Testis (tissue), 2 donors: Measurements from ENCODE around the gene SMARCD2.

Source experiments
- POLR2A ChIP-seq: fragments of 450-650 bp; IDR thresholded peaks from one replicate; pipeline ENCODE4 v1.6.1; 2017; ENCODE audit warnings: antibody characterized with exemption, mild to moderate bottlenecking, moderate library complexity
- TF ChIP-seq, protein P1 (sequence below), 3 experiments: fragments of 450-650 bp in 2 of 3; fragments of 200-600 bp in 1 of 3; sonication (generic) in 1 of 3; IDR thresholded peaks; one replicate each; pipeline ENCODE4 v1.5.1; 2016 to 2019; ENCODE audit warnings: antibody characterized with exemption in 3 of 3, mild to moderate bottlenecking in 2 of 3, moderate library complexity in 1 of 3

DNA sequence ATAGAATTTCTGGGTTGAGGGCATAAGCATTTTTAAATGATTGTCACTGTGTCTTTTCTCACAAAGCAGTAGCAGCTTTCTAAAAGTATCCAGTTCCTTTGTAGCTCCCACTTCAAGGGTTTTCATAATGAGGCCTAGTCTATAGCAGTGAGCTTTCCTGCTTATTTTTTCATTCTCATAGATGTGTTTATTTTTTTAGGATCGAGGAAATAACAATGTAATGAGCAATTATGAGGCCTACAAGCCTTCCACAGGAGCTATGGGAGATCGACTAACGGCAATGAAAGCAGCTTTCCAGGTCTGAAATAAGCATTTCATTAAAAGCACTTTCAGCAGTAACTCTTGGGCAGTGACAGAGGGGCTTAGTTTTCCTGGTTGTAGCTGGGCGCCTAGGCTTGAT, 25.8 kb downstream of the SMARCD2 start:
- TF ChIP-seq, protein P1, sequence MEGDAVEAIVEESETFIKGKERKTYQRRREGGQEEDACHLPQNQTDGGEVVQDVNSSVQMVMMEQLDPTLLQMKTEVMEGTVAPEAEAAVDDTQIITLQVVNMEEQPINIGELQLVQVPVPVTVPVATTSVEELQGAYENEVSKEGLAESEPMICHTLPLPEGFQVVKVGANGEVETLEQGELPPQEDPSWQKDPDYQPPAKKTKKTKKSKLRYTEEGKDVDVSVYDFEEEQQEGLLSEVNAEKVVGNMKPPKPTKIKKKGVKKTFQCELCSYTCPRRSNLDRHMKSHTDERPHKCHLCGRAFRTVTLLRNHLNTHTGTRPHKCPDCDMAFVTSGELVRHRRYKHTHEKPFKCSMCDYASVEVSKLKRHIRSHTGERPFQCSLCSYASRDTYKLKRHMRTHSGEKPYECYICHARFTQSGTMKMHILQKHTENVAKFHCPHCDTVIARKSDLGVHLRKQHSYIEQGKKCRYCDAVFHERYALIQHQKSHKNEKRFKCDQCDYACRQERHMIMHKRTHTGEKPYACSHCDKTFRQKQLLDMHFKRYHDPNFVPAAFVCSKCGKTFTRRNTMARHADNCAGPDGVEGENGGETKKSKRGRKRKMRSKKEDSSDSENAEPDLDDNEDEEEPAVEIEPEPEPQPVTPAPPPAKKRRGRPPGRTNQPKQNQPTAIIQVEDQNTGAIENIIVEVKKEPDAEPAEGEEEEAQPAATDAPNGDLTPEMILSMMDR (IDR thresholded peaks at IDR 0.05): no peak
- TF ChIP-seq POLR2A: no peak
